Right lobe of liver (tissue), 4 donors: ENCODE measurements around the gene FAF2.

Experiments
- POLR2A ChIP-seq: fragments of 450-650 bp; IDR thresholded peaks from one replicate; pipeline ENCODE4 v1.6.1; 2017; ENCODE audit warnings: antibody characterized with exemption, mild to moderate bottlenecking
- TF ChIP-seq, protein P1 (sequence below), 4 donors: fragments of 200-600 bp in 3 of 4; fragments of 450-650 bp in 1 of 4; IDR thresholded peaks; one replicate each; pipeline versions ENCODE4 v1.5.1 to v1.8.0; 2016 to 2022; ENCODE audit warnings: antibody characterized with exemption in 4 of 4, mild to moderate bottlenecking in 2 of 4
- donor health status: DM: no; HTN: no; CAD: no.
- donor health status: DM: no; HTN: no; CAD: no.
- donor health status: DM: no; HTN: yes; CAD: no.

DNA sequence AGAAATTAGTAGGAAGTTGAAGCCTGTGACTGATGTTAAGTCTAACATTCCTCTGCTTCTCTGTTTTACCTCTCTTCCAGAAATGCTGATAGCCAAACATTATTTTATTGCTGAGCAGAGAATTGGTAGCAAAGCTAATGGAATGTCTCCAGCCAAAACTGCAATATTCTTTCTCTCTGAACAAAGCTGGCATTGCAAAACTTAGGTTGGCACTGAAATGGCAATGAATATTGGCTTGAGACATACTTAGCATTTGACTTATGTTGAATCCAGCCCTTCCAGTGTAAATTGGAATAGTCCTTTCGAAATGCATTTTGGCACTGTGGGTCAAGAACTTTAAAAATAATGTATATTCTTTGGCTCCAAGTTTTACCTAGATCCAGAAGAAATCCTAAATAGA is 21.1 kb downstream of the FAF2 start:
- TF ChIP-seq, protein P1, sequence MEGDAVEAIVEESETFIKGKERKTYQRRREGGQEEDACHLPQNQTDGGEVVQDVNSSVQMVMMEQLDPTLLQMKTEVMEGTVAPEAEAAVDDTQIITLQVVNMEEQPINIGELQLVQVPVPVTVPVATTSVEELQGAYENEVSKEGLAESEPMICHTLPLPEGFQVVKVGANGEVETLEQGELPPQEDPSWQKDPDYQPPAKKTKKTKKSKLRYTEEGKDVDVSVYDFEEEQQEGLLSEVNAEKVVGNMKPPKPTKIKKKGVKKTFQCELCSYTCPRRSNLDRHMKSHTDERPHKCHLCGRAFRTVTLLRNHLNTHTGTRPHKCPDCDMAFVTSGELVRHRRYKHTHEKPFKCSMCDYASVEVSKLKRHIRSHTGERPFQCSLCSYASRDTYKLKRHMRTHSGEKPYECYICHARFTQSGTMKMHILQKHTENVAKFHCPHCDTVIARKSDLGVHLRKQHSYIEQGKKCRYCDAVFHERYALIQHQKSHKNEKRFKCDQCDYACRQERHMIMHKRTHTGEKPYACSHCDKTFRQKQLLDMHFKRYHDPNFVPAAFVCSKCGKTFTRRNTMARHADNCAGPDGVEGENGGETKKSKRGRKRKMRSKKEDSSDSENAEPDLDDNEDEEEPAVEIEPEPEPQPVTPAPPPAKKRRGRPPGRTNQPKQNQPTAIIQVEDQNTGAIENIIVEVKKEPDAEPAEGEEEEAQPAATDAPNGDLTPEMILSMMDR (IDR thresholded peaks at IDR 0.05), result no peak
- no peak for TF ChIP-seq POLR2A
